ENCODE measurements around the gene SLC7A8. TPM values are rescaled to one million over a fixed set of nuclear protein-coding genes. Genes with fewer than 3 reads are reported as not detected.

The SLC7A8 gene
- total and polyA plus RNA-seq, 4 donors: 2.6 to 9.8 (median 5.4) TPM

DNA sequence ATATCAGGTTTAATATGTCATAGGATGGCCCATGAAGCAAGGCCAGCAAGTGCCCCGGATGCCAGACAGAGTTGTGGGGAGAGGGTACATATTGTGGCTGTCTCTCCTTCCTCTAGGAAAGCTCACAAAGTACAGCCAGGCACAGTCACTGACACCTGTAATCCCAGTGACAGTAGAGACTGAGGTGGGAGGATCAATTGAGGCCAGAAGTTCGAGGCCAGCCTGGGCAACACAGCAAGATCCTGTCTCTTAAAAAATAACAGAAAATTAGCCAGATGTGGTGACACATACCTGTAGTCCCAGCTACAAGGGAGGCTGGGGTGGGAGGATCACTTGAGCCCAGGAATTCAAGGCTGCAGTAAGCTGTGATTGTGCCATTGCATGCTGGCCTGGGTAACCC, 32.1 kb downstream of the SLC7A8 start:
- 84% methylated on average over 2 of the region's 2 CpGs for WGBS
- no peak overlapping the region for H3K27ac ChIP-seq (ENCODE audit: low read depth in 1 of 2, low read length in 2 of 2)
- no peak for DNase-seq (ENCODE audit: low spot score)
- H3K36me3 ChIP-seq (ENCODE audit: control insufficient read depth in 4 of 4, insufficient read depth in 3 of 4, low read depth in 1 of 4, low read length in 3 of 4): no peaks in the 10 kb centered on the region
- H3K27me3 ChIP-seq (ENCODE audit: control insufficient read depth in 4 of 4, insufficient read depth in 4 of 4, low read length in 3 of 4): no peaks in the 10 kb centered on the region
- TF ChIP-seq RXRA (IDR thresholded peaks at IDR 0.05): no peak
- TF ChIP-seq HNF4G (IDR thresholded peaks at IDR 0.05): no peak
- TF ChIP-seq, protein P1, sequence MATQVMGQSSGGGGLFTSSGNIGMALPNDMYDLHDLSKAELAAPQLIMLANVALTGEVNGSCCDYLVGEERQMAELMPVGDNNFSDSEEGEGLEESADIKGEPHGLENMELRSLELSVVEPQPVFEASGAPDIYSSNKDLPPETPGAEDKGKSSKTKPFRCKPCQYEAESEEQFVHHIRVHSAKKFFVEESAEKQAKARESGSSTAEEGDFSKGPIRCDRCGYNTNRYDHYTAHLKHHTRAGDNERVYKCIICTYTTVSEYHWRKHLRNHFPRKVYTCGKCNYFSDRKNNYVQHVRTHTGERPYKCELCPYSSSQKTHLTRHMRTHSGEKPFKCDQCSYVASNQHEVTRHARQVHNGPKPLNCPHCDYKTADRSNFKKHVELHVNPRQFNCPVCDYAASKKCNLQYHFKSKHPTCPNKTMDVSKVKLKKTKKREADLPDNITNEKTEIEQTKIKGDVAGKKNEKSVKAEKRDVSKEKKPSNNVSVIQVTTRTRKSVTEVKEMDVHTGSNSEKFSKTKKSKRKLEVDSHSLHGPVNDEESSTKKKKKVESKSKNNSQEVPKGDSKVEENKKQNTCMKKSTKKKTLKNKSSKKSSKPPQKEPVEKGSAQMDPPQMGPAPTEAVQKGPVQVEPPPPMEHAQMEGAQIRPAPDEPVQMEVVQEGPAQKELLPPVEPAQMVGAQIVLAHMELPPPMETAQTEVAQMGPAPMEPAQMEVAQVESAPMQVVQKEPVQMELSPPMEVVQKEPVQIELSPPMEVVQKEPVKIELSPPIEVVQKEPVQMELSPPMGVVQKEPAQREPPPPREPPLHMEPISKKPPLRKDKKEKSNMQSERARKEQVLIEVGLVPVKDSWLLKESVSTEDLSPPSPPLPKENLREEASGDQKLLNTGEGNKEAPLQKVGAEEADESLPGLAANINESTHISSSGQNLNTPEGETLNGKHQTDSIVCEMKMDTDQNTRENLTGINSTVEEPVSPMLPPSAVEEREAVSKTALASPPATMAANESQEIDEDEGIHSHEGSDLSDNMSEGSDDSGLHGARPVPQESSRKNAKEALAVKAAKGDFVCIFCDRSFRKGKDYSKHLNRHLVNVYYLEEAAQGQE (IDR thresholded peaks at IDR 0.05): no peak
- no peak for TF ChIP-seq ATF3 (IDR thresholded peaks at IDR 0.05)
- TF ChIP-seq CTCF (IDR thresholded peaks at IDR 0.05; ENCODE audit: low read depth, low read length, missing input control): no peak
- TF ChIP-seq TAF1 (conservative IDR thresholded peaks at IDR 0.05): no peak
- TF ChIP-seq YY1 (IDR thresholded peaks at IDR 0.05): no peak
- no peak for TF ChIP-seq SP1 (IDR thresholded peaks at IDR 0.05)
- TF ChIP-seq GABPA (IDR thresholded peaks at IDR 0.05 in 1 of 2, conservative IDR thresholded peaks at IDR 0.05 in 1 of 2): no peak
- TF ChIP-seq RAD21 (IDR thresholded peaks at IDR 0.05): no peak
- H3K9me3 ChIP-seq (ENCODE audit: control insufficient read depth in 4 of 4, low read length in 3 of 4): no peaks in the 10 kb centered on the region
- H3K4me3 ChIP-seq (ENCODE audit: low read depth in 1 of 3, low read length in 3 of 3): no peak overlapping the region
- peaks cover 0 to 2% (median 0%) of the 10 kb centered on the region in 4 donors for H3K4me1 ChIP-seq (ENCODE audit: control insufficient read depth in 4 of 4, insufficient read depth in 4 of 4, low read length in 3 of 4)
- H3K9ac ChIP-seq (ENCODE audit: low read depth in 1 of 2, low read length in 2 of 2): no peak overlapping the region

GRCh38 chr14:23149745-23150144, 33.7 kb downstream of the SLC7A8 start:
- no peak overlapping the region for H3K27ac ChIP-seq (ENCODE audit: low read depth in 1 of 2, low read length in 2 of 2)
- no peaks in the 10 kb centered on the region for H3K27me3 ChIP-seq (ENCODE audit: control insufficient read depth in 4 of 4, insufficient read depth in 4 of 4, low read length in 3 of 4)
- H3K36me3 ChIP-seq (ENCODE audit: control insufficient read depth in 4 of 4, insufficient read depth in 3 of 4, low read depth in 1 of 4, low read length in 3 of 4): no peaks in the 10 kb centered on the region
- H3K9ac ChIP-seq (ENCODE audit: low read depth in 1 of 2, low read length in 2 of 2): no peak overlapping the region
- H3K4me3 ChIP-seq (ENCODE audit: low read depth in 1 of 3, low read length in 3 of 3): no peak overlapping the region
- DNase-seq (ENCODE audit: low spot score): no peak
- H3K9me3 ChIP-seq (ENCODE audit: control insufficient read depth in 4 of 4, low read length in 3 of 4): no peaks in the 10 kb centered on the region
- H3K4me1 ChIP-seq (ENCODE audit: control insufficient read depth in 4 of 4, insufficient read depth in 4 of 4, low read length in 3 of 4): no peaks in the 10 kb centered on the region
- TF ChIP-seq FOXA2 (IDR thresholded peaks at IDR 0.05) (no peak), HNF4A (conservative IDR thresholded peaks at IDR 0.05) (no peak), HNF4G (IDR thresholded peaks at IDR 0.05) (no peak), YY1 (IDR thresholded peaks at IDR 0.05) (no peak), FOXA1 (IDR thresholded peaks at IDR 0.05) (no peak), CTCF (IDR thresholded peaks at IDR 0.05; ENCODE audit: low read depth, low read length, missing input control) (no peak), ATF3 (IDR thresholded peaks at IDR 0.05) (no peak), JUND (IDR thresholded peaks at IDR 0.05) (no peak), RXRA (IDR thresholded peaks at IDR 0.05) (no peak), ZBTB33 (IDR thresholded peaks at IDR 0.05) (no peak), NR2F2 (IDR thresholded peaks at IDR 0.05) (no peak), EGR1 (IDR thresholded peaks at IDR 0.05; ENCODE audit: low read depth in 2 of 2) (no peak), RAD21 (IDR thresholded peaks at IDR 0.05) (no peak), GABPA (IDR thresholded peaks at IDR 0.05 in 1 of 2, conservative IDR thresholded peaks at IDR 0.05 in 1 of 2) (no peak), TAF1 (conservative IDR thresholded peaks at IDR 0.05) (no peak), SP1 (IDR thresholded peaks at IDR 0.05) (no peak)
- TF ChIP-seq, protein P2, sequence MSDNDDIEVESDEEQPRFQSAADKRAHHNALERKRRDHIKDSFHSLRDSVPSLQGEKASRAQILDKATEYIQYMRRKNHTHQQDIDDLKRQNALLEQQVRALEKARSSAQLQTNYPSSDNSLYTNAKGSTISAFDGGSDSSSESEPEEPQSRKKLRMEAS (IDR thresholded peaks at IDR 0.05): no peak

Measured in liver (tissue), 9 donors.